Globus pallidus (tissue), 1 donor: ENCODE data around the gene BAZ1B.
A peak's percentile ranks its signal among the peaks of the same experiment; 100 is the strongest.
"Not testable (repeated sequence)": the region's sequence is repeated elsewhere in the genome, so short reads cannot be mapped to it uniquely, and the experiment has no call there.

Experiments used
- DNase-seq: peaks from one replicate; pipeline ENCODE4 v3.0.0-alpha.2; 2015; ENCODE audit warnings: low spot score

BAZ1B gene, protein sequence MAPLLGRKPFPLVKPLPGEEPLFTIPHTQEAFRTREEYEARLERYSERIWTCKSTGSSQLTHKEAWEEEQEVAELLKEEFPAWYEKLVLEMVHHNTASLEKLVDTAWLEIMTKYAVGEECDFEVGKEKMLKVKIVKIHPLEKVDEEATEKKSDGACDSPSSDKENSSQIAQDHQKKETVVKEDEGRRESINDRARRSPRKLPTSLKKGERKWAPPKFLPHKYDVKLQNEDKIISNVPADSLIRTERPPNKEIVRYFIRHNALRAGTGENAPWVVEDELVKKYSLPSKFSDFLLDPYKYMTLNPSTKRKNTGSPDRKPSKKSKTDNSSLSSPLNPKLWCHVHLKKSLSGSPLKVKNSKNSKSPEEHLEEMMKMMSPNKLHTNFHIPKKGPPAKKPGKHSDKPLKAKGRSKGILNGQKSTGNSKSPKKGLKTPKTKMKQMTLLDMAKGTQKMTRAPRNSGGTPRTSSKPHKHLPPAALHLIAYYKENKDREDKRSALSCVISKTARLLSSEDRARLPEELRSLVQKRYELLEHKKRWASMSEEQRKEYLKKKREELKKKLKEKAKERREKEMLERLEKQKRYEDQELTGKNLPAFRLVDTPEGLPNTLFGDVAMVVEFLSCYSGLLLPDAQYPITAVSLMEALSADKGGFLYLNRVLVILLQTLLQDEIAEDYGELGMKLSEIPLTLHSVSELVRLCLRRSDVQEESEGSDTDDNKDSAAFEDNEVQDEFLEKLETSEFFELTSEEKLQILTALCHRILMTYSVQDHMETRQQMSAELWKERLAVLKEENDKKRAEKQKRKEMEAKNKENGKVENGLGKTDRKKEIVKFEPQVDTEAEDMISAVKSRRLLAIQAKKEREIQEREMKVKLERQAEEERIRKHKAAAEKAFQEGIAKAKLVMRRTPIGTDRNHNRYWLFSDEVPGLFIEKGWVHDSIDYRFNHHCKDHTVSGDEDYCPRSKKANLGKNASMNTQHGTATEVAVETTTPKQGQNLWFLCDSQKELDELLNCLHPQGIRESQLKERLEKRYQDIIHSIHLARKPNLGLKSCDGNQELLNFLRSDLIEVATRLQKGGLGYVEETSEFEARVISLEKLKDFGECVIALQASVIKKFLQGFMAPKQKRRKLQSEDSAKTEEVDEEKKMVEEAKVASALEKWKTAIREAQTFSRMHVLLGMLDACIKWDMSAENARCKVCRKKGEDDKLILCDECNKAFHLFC (N-terminal part only)

DNA sequence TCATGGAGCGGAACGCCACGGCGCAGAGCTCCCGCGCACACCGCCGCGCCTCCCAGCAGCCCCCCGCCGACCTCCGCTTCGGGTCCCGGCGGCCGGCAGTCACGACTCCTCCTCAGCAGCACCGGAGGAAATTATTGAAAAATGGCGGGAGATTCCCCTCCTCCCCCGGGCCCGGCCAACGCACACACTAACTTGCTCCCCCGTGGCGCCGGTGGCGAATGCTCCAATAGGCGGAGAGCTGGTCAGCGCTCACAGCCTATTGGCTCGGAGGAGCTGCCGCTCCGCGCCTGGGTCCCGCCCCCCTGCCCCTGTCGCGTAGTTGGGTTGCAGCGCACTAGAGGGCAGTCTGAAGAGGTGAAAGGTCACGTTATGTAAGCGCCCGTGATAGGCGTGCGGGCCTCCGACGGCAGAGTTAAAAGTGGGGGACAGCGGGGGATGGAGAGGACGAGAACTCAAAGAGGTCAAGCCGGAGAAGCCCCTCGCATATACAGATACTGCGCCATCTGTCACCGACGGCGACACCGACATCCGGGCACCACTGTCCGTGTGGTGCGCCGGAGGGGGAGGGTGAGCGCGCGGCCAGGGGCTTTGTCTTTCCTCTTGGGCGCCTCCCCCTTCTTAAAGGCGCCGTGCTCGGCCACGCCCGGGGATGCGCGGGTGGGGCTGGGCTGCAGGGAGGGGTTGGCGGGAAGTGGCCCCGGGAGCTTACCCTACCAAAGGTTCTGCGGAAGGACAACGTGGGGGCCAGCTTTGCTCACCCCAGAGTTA lies at the start of gene BAZ1B:
BAZ1B (minus strand) TSS at position 189 of the 768 bp plus-strand sequence. CDS start 360 bp downstream, outside the sequence.
- DNase-seq, result peak; percentile 98

DNA sequence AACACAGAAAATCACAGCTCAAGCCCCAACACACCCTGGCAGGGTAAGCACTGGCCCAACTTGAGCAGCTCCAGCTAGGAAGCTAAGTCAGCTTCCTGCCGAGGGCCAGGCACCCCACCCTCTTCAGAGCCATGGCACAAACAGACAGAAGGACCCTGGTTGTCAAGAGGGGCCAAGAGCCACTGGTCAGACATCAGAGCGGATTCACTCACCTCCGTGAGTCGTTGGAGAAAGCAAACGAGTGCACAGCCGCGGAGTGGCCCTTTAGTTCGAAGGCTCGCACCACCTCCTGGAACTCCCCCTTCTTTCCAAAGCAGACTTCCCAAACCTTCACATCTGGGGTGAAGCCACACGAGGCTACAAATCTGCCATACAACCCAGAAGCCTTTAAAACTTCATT lies 48.9 kb upstream of the BAZ1B start:
- DNase-seq, result no peak

DNA sequence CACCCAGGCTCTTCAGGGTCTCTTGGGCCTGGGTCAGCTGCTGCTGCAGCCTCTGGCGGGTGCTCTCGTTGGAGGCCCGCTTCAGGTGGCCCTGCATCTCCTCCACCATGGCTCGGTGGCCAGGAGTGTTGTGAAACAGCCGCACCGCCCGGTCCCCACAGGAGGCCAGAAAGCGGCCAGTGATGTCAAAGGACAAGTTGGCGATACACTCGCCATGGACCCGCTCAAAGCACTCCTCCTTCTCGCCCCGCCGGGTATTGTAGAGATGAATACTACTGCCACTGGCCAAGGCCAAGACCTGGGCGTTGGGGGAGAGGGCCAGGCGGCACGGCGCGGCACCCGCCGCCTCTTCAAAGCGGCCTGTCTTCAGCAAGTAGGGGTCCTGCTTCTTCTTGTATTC lies 48.4 kb upstream of the BAZ1B start:
- DNase-seq, result no peak

DNA sequence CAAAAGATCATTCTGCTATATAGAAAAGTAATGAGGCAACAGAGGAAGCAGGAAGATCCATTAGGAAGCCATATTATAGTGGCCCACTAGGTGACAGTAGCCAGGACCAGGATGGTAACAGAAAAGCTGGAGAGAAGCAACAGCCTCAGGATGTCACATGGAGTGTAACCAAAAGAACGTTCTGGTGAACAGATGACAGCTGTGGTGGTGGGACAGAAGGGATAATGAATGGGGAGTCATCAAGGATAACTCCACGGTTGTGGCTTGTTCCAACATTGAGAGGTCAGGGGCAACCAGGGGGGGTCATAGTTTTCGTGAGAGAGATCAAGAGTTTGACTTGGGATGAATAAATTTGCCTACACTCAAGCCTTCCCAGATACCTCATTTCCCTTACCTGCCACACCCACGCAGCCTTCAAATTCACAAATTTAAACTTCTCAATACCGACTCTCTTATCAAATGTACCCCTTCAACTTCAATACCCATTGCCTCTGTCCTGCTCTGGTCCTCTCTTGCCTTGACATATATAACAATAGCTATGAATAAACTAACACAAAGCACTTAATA lies 47.0 kb upstream of the BAZ1B start:
- DNase-seq, result no peak

DNA sequence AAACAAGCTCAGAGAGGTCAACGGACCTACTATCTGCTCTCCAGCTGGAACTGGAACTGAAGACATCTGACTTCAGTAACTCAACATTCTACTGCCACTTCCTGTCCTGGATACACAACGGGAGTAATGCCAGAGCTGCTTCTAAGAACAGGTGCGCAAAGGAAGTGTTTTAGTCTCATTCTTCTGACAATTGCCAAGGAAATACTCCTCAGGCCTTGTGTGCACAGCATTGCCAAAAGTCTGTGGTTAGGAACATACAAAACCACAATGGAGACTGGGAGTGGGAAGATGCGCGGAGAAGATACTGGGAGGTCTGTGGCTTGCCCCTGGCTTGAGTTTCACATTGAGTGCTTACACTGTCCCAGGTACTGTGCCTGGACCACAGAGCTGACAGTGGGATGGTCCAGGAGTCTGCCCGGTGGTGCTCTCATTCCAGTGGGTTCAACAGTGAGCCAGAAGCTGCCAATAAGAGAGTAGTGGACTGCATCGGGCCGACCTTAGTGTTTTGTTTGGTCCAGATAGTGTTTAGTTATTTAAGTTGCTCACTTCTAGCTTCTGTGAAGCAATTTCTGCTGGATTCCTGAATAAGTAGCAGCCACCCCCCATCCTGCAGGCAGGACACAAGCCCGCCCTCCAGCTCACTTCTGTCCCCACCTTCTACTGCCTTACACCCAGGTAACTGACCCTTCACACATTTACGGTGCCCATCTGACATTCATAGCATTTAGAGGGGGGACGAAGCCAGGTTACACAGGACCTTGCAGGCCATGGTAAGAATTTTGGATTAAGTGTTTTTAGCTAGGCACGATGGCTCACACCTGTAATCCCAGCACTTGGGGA lies 46.0 kb upstream of the BAZ1B start:
- DNase-seq, result no peak

DNA sequence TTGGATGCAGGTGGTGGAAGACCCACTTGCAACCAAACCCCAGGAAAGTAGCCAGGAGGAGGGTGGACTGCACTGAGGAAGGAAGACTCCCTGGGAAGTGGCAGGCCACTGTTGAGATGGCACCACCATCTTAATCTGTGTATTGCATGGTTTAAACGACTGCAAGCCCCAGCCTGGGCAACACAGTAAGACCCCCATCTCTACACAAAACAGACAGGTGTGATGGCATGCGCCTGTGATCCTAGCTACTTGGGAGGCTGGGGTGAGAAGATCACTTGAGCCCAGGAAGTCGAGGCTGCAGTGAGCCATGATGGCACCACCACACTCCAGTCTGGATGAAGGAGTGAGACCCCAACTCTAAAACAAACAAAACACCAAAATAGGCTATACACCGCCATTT lies 45.0 kb upstream of the BAZ1B start:
- no peak for DNase-seq

DNA sequence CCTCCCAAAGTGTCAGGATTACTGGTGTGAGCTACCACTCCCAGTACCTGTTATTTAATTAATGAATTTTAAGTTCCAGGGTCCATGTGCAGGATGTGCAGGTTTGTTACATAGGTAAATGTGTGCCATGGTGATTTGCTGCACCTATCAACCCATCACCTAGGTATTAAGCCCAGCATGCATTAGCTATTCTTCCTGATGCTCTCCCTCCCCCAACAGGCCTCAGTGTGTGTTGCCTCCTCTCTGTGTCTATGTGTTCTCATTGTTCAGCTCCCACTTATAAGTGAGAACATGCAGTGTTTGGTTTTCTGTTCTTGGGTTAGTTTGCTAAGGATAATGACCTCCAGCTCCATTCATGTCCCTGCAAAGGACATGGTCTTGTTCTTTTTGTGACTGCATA lies 44.3 kb upstream of the BAZ1B start:
- DNase-seq, result not testable (repeated sequence)

DNA sequence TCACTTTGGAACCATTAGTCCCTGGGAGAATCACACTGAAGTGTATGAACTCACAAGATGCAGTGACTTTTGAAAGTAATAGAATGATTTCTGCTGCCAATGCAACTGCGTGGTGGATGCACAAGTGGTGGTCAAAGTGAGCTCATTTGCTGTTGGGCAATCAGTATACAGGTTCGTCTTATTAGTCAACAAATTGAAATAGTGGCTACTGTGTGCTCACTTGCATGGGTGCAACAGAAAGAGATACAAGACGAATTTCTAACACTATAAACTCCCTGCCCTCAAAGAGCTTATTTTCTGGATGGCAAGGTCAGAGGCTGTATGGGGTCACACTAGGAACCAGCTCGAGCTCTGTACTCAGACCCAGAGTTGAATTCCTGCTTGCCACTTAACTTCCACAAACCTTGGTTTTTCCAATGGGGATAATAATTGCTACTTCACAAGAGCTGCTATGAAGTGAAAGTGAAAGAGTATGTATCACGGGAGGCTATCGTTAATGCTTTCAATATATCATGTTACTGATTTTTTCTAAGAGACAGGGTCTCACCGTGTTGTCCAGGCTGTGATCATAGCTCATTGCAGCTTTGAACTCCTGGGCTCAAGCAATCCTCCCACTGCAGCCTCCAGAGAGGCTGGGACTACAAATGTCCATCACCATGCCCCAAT lies 43.7 kb upstream of the BAZ1B start:
- no peak for DNase-seq

DNA sequence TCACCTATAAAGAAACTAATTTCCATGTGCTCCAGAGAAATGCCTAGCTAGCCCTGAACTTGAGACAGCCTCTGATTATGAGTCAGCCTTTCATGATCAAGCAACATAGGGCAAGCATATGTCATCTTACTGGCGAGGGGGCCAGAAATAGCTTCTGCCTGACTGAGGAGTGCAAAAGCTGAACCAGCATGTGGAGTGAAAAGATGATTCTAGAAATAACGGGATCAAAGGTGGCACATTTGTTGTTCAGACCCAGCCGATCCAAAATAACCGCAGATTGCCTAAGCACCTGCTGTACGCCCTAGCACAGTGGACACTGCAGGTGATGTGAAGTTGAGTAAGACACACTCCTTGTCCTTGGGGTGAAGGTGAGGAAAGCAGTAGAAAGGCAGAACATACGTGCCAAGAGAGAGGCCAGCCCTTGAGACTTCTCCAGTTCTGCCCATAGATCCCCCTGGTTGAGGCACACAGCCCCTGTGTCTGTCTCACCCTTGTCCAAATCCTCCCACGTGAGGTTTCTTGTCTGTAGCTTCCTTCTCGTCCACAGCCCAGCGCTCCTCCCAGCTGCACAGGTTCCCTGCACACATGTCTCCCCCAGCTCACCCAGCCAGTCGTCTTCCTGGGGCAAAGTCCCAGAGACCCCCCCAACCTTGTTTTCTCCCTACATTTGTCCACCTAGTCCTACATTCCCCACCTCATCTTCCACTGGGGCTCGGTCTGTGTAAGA lies 38.2 kb upstream of the BAZ1B start:
- no peak for DNase-seq

DNA sequence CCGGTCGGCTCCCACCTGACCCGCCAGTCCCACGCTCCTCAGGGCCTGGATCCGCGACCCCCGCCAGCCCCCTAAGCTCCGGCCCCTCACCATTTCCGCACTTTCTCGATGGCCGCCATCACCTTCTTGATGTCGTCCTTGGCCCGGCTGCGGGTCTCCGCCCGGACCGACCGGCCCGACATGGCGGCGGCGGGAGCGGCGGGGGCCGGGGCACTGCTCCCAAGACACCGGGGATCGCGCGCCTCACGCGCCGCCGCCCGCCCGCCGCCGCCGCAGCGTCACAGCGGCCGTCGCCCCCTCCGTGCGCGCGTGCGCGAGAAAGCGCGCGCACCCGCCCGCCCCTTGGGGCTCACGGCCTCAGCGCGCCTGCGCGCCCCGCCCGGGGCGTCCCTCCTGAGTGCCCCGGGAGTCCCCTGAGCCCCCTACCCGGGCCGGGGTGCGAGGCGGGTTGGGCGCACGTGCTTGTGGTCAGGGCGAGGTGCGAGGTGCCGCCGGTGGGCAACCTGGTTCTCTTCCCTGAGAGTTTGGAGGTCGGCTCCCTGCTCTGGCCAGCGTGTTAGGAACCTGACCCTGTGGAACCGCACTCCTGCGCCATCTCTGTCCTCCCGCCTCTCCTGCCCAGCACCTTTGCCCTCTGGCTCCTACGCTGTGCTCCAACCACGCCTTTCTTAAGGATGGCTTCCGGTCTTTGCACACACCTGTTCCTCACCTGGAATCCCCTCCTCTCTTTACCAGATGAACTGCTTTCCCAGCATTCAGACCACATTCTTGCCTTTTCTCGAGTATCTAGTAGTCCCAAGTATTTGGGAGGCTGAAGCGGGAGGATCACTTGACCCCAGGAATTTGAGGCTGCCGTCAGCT lies 35.5 kb upstream of the BAZ1B start, which contains the start of gene BCL7B:
BCL7B (minus strand) TSS at position 294 of the 861 bp plus-strand sequence; CDS start at position 182, 112 bp downstream.
- peak; percentile 69 for DNase-seq

DNA sequence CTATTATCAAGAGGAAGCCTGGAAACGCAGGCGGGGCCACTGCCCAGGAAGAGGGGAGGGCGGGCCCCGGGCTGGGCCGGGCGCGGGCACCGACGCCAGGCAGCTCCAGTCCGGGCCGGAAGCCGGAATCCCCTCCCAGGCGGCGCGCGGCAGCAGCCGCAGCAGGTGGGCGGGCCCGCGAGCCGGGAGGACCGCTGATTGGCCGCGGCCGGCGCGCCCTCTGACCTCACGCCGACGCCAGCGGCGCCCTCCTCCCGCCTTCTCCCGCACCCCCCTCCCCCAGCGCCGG lies 35.0 kb upstream of the BAZ1B start:
- DNase-seq, result peak; percentile 93

DNA sequence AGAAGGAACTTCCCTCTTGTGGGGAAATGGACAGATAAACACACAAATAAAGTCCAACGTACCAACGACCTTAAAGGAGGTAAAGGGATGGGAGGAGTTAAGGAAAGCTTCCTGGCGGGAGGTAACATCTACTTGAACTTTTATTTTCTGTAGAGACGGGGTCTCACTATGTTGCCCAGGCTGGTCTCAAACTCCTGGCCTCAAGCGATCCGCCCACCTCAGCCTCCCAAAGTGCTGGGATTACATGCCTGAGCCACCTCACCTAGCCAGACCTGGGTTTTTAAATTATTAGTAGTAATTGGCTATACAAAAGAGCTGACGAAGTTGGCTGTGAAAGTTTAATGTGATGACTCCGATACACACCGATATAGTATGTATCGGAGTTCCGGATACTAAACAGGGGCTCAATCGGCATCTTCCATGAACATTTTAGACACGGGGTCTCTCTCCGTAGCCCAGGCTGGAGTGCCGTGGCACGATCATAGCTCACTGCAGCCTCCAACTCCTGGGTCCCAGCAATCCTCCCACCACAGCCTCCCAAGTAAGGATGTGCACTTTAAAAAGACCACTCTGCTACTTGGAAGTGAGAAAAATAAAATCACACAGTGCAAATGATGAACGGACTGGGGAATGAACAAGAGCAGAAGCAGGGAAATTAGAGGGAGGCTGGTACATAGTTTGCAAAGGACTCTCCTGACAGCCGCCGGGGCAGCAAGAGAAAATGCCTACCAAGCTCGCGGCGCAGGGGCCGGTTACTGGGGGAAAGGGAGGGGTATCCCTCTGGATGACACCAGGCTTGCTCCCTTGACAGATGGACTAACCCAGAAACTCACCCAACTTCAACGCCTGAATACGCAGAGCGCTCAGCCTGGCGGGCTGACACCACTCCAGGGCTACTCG lies 34.4 kb upstream of the BAZ1B start:
- no peak for DNase-seq

DNA sequence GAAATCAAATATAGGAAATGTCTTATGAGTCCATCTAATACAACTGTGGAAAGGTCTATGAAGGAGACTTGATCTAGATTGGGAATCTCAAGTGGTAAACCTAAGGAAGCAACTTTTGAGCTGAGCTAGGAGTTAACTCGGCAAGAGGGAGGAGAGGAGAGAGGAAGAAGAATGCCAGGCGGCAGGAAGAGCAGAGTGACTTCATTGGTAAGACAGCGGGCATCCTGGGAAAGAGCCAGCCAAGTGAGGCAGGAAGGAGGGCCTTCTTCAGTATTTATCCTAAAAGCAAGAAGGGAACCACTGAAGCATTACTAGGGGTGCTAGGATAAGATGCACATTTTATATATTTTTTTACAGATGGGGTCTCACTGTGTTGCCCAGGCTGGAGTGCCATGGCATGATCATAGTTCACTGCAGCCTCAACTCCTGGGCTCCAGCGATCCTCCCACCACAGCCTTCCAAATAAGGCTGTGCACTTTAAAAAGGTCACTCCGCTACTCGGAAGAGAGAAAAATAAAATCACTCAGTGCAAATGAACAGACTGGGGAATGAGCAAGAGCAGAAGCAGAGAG lies 33.4 kb upstream of the BAZ1B start:
- no peak for DNase-seq

DNA sequence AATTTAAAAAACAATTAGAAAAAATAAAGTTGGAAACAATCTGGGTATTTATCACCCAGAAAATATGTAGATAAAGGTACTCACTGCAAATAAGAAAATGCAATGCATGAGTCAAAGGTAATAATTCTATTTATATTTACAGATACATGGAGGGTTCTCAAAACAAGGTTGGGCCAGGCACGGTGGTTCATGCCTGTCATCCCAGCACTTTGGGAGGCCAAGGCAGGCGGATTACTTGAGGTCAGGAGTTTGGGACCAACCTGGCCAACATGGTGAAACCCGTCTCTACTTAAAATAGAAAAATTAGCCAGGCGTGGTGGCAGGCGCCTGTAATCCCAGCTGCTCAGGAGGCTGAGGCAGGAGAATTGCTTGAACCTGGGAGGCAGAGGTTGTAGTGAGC lies 28.0 kb upstream of the BAZ1B start:
- DNase-seq, result not testable (repeated sequence)

DNA sequence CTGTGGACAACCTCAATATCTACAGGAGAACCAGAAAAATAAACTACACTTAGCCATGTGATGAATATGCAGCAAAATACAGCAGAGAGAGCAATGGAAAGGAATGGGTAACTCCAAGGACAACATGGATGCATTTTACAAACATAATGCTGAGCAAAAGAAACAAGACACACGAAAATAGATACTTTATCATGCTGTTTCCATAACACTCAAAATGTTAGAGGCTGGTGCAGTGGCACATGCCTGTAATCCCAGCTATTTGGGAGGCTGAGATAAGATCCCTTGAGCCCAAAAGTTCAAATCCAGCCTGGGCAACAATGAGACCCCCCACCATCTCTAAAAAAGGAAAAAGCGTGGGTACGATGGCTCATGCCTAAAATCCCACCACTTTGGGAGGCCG lies 27.1 kb upstream of the BAZ1B start:
- DNase-seq, result no peak

DNA sequence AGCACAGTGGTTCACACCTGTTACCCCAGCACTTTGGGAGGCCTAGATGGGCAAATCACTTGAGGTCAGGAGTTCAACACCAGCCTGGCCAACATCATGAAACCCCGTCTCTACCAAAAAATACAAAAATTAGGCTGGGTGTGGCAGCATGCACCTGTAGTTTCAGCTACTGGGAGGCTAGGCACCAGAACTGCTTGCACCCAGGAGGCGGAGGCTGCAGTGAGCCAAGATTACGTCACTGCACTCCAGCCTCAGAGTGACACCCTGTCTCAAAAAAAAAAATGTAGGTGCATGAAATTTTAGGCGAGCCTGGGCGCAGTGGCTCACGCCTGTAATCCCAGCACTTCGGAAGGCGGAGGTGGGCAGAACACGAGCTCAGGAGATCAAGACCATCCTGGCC lies 25.7 kb upstream of the BAZ1B start:
- DNase-seq, result no peak

DNA sequence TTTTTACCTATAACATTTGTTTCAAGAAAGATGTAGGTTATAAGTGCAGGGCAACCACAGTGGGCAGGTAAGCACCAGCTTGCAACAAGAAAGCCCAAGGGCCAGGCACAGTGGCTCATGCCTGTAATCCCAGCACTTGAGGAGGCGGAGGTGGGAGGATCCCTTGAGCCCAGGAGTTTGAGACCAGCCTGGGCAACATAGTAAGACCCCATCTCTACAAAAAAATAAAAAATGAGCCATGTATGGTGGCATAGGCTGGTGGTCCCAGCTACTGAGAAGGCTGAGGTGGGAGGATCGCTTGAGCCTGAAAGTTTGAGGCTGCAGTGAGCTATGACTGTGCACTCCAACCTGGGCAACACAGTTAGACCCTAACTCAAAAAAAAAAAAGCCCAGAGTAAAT lies 22.6 kb upstream of the BAZ1B start:
- DNase-seq, result no peak
